ENCODE data around the gene ABHD2. TPM values are rescaled to one million over a fixed set of nuclear protein-coding genes. Genes with fewer than 3 reads are reported as not detected.

Gene ABHD2
- polyA plus RNA-seq, 3 donors, result 30.8 to 67.1 (median 37.3) TPM

GRCh38 chr15:89157918-89158564 lies 69.8 kb downstream of the ABHD2 start:
- H3K36me3 Mint-ChIP-seq, result peaks cover 75 to 84% of the 10 kb centered on the region in 2 donors
- peaks cover 2% of the 10 kb centered on the region in 3 donors for H3K27me3 Mint-ChIP-seq (ENCODE audit: low read depth in 3 of 3)
- TF ChIP-seq CTCF (IDR thresholded peaks at IDR 0.05), result no peak
- no peak overlapping the region for H3K27ac ChIP-seq (ENCODE audit: low read depth in 1 of 2, low read length in 2 of 2)
- no peaks in the 10 kb centered on the region for H3K4me1 ChIP-seq (ENCODE audit: control insufficient read depth in 1 of 2, insufficient read depth in 2 of 2, low read length in 2 of 2)
- H4K20me1 ChIP-seq (ENCODE audit: insufficient read depth, low read length), result peaks cover 35% of the 10 kb centered on the region
- no peaks in the 10 kb centered on the region for H3K9me3 ChIP-seq (replicated peaks in 1 of 2; ENCODE audit: control insufficient read depth in 1 of 2, insufficient read depth in 1 of 2, low read length in 2 of 2)
- H3K4me3 Mint-ChIP-seq, result no peak overlapping the region
- no peak overlapping the region for H2AFZ ChIP-seq (ENCODE audit: insufficient read depth, low read depth, low read length, poor library complexity, severe bottlenecking)
- peaks cover 61 to 96% of the 10 kb centered on the region in 2 donors for H3K36me3 ChIP-seq (replicated peaks in 1 of 2; ENCODE audit: control insufficient read depth in 1 of 2, insufficient read depth in 2 of 2, low read length in 2 of 2)
- H3K4me2 ChIP-seq (replicated peaks; ENCODE audit: extremely low read depth, low read length, poor library complexity, severe bottlenecking), result no peak overlapping the region
- no peak overlapping the region for H3K4me3 ChIP-seq (replicated peaks in 1 of 3; ENCODE audit: low read depth in 2 of 3, low read length in 3 of 3)
- intact Hi-C loops (cut with micrococcal nuclease), result no loop called here
- no peaks in the 10 kb centered on the region for H3K4me1 Mint-ChIP-seq
- H3K27ac Mint-ChIP-seq, result peak overlapping the region in 4 of 7 donors; percentile 1 to 70 (median 20)
- H3K9me3 Mint-ChIP-seq, result no peaks in the 10 kb centered on the region
- DNase-seq, result no peak
- no peak overlapping the region for H3K9ac ChIP-seq (ENCODE audit: insufficient read depth, low read length, poor library complexity, severe bottlenecking)
- H3K79me2 ChIP-seq (ENCODE audit: insufficient read depth, low read length), result peaks cover 18% of the 10 kb centered on the region
- WGBS (ENCODE audit: insufficient coverage), result 95% methylated on average over 3 of the region's 4 CpGs
- no peaks in the 10 kb centered on the region for H3K27me3 ChIP-seq (ENCODE audit: control insufficient read depth in 2 of 2, insufficient read depth in 2 of 2, low read length in 2 of 2)

DNA sequence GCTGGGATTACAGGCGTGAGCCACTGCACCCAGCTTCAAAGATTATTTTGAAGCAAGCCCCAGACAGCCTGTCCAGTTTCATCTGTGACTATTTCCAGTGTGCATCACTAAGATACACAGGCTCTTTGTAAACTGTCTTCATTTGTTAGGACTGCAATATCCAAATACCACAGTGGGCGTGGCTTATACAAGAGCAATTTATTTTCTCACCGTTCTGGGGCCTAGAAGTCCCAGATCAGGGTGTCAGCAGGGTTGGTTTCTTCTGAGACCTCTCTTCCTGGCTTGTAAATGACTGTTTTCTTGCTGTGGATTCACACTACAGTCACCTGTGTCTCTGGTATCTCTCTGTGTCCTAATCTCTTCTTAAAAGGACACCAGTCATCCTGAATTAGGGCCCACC lies 73.4 kb downstream of the ABHD2 start:
- Mint-ChIP-seq H3K36me3 (peaks cover 70 to 75% of the 10 kb centered on the region in 2 donors), H3K27ac (peak overlapping the region in 1 of 7 donors; percentile 66), H3K9me3 (no peaks in the 10 kb centered on the region), H3K27me3 (ENCODE audit: low read depth in 3 of 3) (peaks cover 0 to 2% (median 2%) of the 10 kb centered on the region in 3 donors), H3K4me1 (peaks cover 13% of the 10 kb centered on the region), H3K4me3 (no peak overlapping the region)
- no peaks in the 10 kb centered on the region for H3K27me3 ChIP-seq (ENCODE audit: control insufficient read depth in 2 of 2, insufficient read depth in 2 of 2, low read length in 2 of 2)
- no peak overlapping the region for H3K9ac ChIP-seq (ENCODE audit: insufficient read depth, low read length, poor library complexity, severe bottlenecking)
- H3K9me3 ChIP-seq (replicated peaks in 1 of 2; ENCODE audit: control insufficient read depth in 1 of 2, insufficient read depth in 1 of 2, low read length in 2 of 2), result no peaks in the 10 kb centered on the region
- intact Hi-C loops (cut with micrococcal nuclease), result no loop called here
- H3K79me2 ChIP-seq (ENCODE audit: insufficient read depth, low read length), result peaks cover 7% of the 10 kb centered on the region
- H3K36me3 ChIP-seq (replicated peaks in 1 of 2; ENCODE audit: control insufficient read depth in 1 of 2, insufficient read depth in 2 of 2, low read length in 2 of 2), result peaks cover 50 to 81% of the 10 kb centered on the region in 2 donors
- H3K4me2 ChIP-seq (replicated peaks; ENCODE audit: extremely low read depth, low read length, poor library complexity, severe bottlenecking), result no peak overlapping the region
- H2AFZ ChIP-seq (ENCODE audit: insufficient read depth, low read depth, low read length, poor library complexity, severe bottlenecking), result no peak overlapping the region
- peaks cover 12% of the 10 kb centered on the region in 2 donors for H3K4me1 ChIP-seq (ENCODE audit: control insufficient read depth in 1 of 2, insufficient read depth in 2 of 2, low read length in 2 of 2)
- peaks cover 28% of the 10 kb centered on the region for H4K20me1 ChIP-seq (ENCODE audit: insufficient read depth, low read length)
- 92% methylated on average over 2 of the region's 3 CpGs for WGBS (ENCODE audit: insufficient coverage)
- H3K4me3 ChIP-seq (replicated peaks in 1 of 3; ENCODE audit: low read depth in 2 of 3, low read length in 3 of 3), result no peak overlapping the region
- TF ChIP-seq CTCF (IDR thresholded peaks at IDR 0.05), result no peak
- DNase-seq, result no peak
- H3K27ac ChIP-seq (ENCODE audit: low read depth in 1 of 2, low read length in 2 of 2), result no peak overlapping the region
